ENCODE measurements around the gene INVS. TPM values are rescaled to one million over a fixed set of nuclear protein-coding genes. Genes with fewer than 3 reads are reported as not detected.

The INVS gene
- polyA plus RNA-seq, 3 donors: 2.9 to 6.7 (median 4.2) TPM

GRCh38 chr9:100072805-100073204 lies 26.2 kb upstream of the INVS start:
- no peak for DNase-seq
- no peaks in the 10 kb centered on the region for H3K9me3 Mint-ChIP-seq
- no peaks in the 10 kb centered on the region for H3K27me3 Mint-ChIP-seq (ENCODE audit: low read depth in 3 of 3)
- peaks cover 86% of the 10 kb centered on the region for H4K20me1 ChIP-seq (ENCODE audit: insufficient read depth, low read length)
- H3K4me3 ChIP-seq (replicated peaks in 1 of 3; ENCODE audit: low read depth in 2 of 3, low read length in 3 of 3): no peak overlapping the region
- peaks cover 0 to 19% of the 10 kb centered on the region in 2 donors for H3K36me3 ChIP-seq (replicated peaks in 1 of 2; ENCODE audit: control insufficient read depth in 1 of 2, insufficient read depth in 2 of 2, low read length in 2 of 2)
- H3K9me3 ChIP-seq (replicated peaks in 1 of 2; ENCODE audit: control insufficient read depth in 1 of 2, insufficient read depth in 1 of 2, low read length in 2 of 2): no peaks in the 10 kb centered on the region
- no peaks in the 10 kb centered on the region for H3K27me3 ChIP-seq (ENCODE audit: control insufficient read depth in 2 of 2, insufficient read depth in 2 of 2, low read length in 2 of 2)
- TF ChIP-seq, protein P1, sequence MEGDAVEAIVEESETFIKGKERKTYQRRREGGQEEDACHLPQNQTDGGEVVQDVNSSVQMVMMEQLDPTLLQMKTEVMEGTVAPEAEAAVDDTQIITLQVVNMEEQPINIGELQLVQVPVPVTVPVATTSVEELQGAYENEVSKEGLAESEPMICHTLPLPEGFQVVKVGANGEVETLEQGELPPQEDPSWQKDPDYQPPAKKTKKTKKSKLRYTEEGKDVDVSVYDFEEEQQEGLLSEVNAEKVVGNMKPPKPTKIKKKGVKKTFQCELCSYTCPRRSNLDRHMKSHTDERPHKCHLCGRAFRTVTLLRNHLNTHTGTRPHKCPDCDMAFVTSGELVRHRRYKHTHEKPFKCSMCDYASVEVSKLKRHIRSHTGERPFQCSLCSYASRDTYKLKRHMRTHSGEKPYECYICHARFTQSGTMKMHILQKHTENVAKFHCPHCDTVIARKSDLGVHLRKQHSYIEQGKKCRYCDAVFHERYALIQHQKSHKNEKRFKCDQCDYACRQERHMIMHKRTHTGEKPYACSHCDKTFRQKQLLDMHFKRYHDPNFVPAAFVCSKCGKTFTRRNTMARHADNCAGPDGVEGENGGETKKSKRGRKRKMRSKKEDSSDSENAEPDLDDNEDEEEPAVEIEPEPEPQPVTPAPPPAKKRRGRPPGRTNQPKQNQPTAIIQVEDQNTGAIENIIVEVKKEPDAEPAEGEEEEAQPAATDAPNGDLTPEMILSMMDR (IDR thresholded peaks at IDR 0.05): no peak
- no peak overlapping the region for H2AFZ ChIP-seq (ENCODE audit: insufficient read depth, low read depth, low read length, poor library complexity, severe bottlenecking)
- no peak overlapping the region for H3K4me2 ChIP-seq (replicated peaks; ENCODE audit: extremely low read depth, low read length, poor library complexity, severe bottlenecking)
- H3K4me1 Mint-ChIP-seq: peaks cover 19% of the 10 kb centered on the region
- no peak overlapping the region for H3K9ac ChIP-seq (ENCODE audit: insufficient read depth, low read length, poor library complexity, severe bottlenecking)
- no CpG with 5 or more reads among the region's 2 CpGs for WGBS (ENCODE audit: insufficient coverage)
- peaks cover 15 to 17% of the 10 kb centered on the region in 2 donors for H3K36me3 Mint-ChIP-seq
- H3K27ac Mint-ChIP-seq: no peak overlapping the region
- intact Hi-C loops (cut with micrococcal nuclease): no loop called here
- H3K4me1 ChIP-seq (ENCODE audit: control insufficient read depth in 1 of 2, insufficient read depth in 2 of 2, low read length in 2 of 2): no peaks in the 10 kb centered on the region
- H3K79me2 ChIP-seq (ENCODE audit: insufficient read depth, low read length): peaks cover 85% of the 10 kb centered on the region
- H3K27ac ChIP-seq (ENCODE audit: low read depth in 1 of 2, low read length in 2 of 2): no peak overlapping the region
- no peak overlapping the region for H3K4me3 Mint-ChIP-seq

DNA sequence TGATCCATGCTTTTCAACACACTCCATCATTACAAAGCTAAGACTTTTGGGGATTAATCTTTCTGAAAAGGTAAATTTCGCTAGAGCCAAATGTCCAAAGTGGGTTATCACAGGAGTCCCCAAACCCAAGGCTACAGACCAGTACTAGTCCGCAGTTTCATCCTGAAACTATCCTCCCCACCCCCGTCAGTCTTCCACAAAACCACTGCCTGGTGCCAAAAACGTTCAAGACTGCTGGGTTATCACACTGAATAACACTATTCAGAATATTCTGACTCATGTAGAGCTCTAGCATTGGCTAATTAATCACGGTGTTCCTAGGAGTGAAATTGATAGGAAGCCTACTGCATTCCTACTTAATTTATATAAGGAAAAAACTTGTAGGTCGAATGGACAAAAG lies 24.9 kb upstream of the INVS start:
- DNase-seq: no peak
- Mint-ChIP-seq H3K4me3 (no peak overlapping the region), H3K4me1 (peaks cover 22% of the 10 kb centered on the region), H3K9me3 (no peaks in the 10 kb centered on the region), H3K27ac (no peak overlapping the region), H3K27me3 (ENCODE audit: low read depth in 3 of 3) (no peaks in the 10 kb centered on the region), H3K36me3 (peaks cover 23 to 27% of the 10 kb centered on the region in 2 donors)
- Histone ChIP-seq H3K4me3 (replicated peaks in 1 of 3; ENCODE audit: low read depth in 2 of 3, low read length in 3 of 3) (no peak overlapping the region), H3K27me3 (ENCODE audit: control insufficient read depth in 2 of 2, insufficient read depth in 2 of 2, low read length in 2 of 2) (no peaks in the 10 kb centered on the region), H4K20me1 (ENCODE audit: insufficient read depth, low read length) (peaks cover 98% of the 10 kb centered on the region), H3K9ac (ENCODE audit: insufficient read depth, low read length, poor library complexity, severe bottlenecking) (no peak overlapping the region), H3K4me2 (replicated peaks; ENCODE audit: extremely low read depth, low read length, poor library complexity, severe bottlenecking) (no peak overlapping the region), H3K4me1 (ENCODE audit: control insufficient read depth in 1 of 2, insufficient read depth in 2 of 2, low read length in 2 of 2) (no peaks in the 10 kb centered on the region), H3K36me3 (replicated peaks in 1 of 2; ENCODE audit: control insufficient read depth in 1 of 2, insufficient read depth in 2 of 2, low read length in 2 of 2) (peaks cover 0 to 21% of the 10 kb centered on the region in 2 donors), H3K9me3 (replicated peaks in 1 of 2; ENCODE audit: control insufficient read depth in 1 of 2, insufficient read depth in 1 of 2, low read length in 2 of 2) (no peaks in the 10 kb centered on the region), H3K79me2 (ENCODE audit: insufficient read depth, low read length) (peaks cover 98% of the 10 kb centered on the region), H2AFZ (ENCODE audit: insufficient read depth, low read depth, low read length, poor library complexity, severe bottlenecking) (no peak overlapping the region), H3K27ac (ENCODE audit: low read depth in 1 of 2, low read length in 2 of 2) (no peak overlapping the region)
- intact Hi-C loops (cut with micrococcal nuclease): no loop called here
- TF ChIP-seq, protein P1 (IDR thresholded peaks at IDR 0.05): no peak
- 95% methylated on average over 3 of the region's 6 CpGs for WGBS (ENCODE audit: insufficient coverage)
